GM23248 (cell line): ENCODE data around the gene CEMIP2.

Source experiments
- EZH2 ChIP-seq: fragments of 200-600 bp; sonication (generic); IDR thresholded peaks from 2 replicates; pipeline ENCODE4 v1.6.1; 2018; ENCODE audit warnings: antibody characterized with exemption, mild to moderate bottlenecking; ENCODE audit not compliant: insufficient read depth, poor library complexity, severe bottlenecking
- EZH2phosphoT487 ChIP-seq: fragments of 200-600 bp; sonication (generic); IDR thresholded peaks from 2 replicates; pipeline ENCODE4 v1.6.1; 2018; ENCODE audit warnings: antibody characterized with exemption, moderate library complexity, mild to moderate bottlenecking, low read depth; ENCODE audit not compliant: insufficient read depth

DNA sequence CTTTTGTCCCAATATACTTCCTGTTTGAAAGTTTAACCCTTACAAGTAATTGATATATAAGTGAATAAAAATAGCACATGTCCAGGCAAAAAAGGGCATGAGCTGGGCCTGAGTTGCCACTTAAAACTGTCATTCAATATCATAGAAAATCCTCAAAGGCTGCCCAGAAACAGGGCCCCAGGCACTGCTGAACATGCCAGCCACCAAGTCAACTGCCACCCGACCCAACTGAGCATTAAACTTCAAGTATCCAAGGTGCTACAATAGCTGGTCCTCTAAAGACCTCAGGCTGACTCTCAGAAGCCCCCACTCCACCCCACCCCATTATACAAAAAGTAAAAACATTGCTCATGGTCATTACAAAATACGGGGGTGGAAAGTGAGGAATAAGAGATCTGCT lies 83.7 kb downstream of the CEMIP2 start:
- no peak for TF ChIP-seq EZH2
- TF ChIP-seq EZH2phosphoT487, result no peak
